ENCODE measurements around the gene MYLIP. TPM values are rescaled to one million over a fixed set of nuclear protein-coding genes. Genes with fewer than 3 reads are reported as not detected.

MYLIP gene
- total RNA-seq, 1 experiment from 2014 or later = 72.2 TPM

DNA sequence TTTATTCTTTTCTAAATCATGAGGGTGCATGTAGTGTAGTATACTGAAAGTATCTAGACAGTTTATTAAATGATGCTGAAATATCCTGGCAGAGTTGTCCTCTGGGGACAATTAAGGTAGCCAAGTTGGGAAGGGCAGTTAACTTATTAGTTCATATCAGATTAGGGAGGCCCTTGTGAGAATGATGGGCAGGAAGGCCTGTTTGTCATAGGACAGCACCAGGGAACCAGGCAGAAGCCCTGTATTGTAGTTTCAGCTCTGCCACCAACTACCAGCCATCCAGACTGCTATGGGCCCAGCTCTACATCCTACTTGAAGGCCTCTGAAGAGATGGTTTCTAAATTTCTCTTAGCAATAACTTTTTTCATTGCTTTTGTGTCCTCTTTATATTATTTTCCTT is 4.0 kb downstream of the MYLIP start:
- peak; percentile 40 for DNase-seq (ENCODE audit: low read depth, low spot score)
- in situ Hi-C loops (cut with HindIII; ENCODE audit: low pct_unique_long_range_greater_than_20kb, low sequenced_read_pairs) = no loop called here

DNA sequence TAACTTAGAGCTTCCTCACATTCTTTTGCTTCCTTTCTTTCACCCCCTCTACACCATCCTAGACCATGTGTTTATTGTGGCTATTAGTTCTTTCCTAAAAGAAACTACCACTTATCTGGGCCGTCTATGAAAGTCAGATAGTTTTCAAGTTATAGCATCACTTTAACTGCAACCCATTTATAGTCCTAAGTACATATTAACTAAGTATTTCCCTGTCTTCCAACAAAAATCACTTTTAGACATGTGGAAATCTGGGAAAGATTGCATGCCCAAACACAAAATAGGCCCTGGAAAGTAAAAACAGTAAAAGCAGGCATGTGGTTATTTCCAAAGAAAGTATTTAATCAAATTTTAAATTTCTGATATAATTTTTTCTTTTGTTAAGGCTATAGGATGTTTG is 5.5 kb downstream of the MYLIP start:
- DNase-seq (ENCODE audit: low read depth, low spot score) = no peak
- in situ Hi-C loops (cut with HindIII; ENCODE audit: low pct_unique_long_range_greater_than_20kb, low sequenced_read_pairs) = no loop called here

DNA sequence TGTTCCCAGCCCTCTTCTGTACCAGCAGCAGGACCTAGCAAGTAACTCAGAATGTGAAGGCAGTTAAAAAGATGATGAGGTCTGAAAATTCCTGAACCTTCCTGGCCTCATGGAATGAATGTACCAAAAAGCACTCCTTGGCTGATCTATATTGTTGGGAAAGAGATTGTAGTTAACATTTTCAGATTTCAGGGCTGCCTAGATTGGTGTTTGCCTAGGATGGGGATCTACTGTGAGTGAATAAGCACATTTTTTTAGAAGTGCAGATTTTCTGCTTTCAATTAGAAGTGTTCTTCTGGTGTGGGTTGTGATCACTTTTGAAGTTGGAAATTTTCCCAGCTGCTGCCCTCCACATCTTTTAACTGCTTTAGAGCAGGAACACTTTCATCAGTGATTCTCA is 6.2 kb downstream of the MYLIP start:
- DNase-seq (ENCODE audit: low read depth, low spot score) = no peak
- in situ Hi-C loops (cut with HindIII; ENCODE audit: low pct_unique_long_range_greater_than_20kb, low sequenced_read_pairs) = no loop called here

DNA sequence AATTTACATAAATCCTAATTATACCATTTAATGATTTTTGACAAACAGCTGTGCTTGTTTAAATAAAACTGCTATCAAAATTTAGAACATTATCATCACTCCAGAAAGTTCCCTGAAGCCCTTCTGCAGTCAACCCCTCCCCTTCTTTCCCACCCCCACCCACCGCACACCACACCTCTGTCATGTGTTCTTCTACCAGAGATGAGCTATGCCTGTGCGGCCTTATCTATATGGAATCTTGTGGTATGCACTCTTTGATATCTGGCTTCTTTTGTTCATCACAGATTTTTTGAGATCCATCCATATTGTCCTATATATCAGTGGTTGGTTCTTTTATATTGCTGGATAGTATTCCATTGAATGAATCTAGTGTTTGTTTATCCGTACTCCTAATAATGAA is 7.2 kb downstream of the MYLIP start:
- in situ Hi-C loops (cut with HindIII; ENCODE audit: low pct_unique_long_range_greater_than_20kb, low sequenced_read_pairs) = no loop called here

DNA sequence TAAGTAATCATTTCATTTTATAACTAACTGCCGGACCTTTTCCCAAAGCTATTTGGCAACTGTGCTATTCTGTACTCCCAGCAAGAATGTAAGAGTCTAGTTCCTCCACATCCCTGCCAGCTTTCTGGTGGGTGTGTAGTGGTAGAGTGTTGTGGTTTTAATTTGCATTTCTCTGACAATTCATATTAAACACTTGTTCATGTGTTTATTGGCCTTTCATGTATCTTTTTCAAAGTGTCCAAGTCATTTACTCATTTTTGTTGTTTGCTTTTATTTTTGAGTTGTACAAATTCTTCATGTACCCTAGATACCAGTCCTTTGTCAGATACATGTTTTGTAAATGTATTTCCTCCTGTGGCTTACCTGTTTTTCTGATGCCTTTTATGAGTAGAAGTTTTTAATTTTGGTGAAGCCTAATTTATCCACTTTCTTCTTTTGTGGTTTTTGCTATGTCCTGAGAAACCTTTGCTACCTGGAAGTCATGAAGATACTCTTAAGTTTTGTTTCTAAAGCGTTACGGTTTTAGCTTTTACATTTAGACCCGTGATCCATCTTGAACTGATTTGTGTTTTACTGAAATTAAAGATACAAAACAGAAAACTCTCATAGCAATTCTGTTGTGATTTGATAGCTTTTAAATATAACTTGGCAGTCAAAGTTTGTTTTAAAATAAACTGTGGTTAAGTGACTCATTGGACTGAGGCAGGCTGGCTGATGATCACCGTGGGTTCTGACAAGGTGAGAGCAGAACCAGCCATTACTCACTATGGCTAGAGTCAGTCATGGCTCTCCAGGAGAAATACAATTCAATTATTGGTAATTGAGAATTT is 8.0 kb downstream of the MYLIP start:
- no peak for DNase-seq (ENCODE audit: low read depth, low spot score)
- in situ Hi-C loops (cut with HindIII; ENCODE audit: low pct_unique_long_range_greater_than_20kb, low sequenced_read_pairs) = no loop called here

More for the DNA sequence above, 7.2 kb downstream of the MYLIP start:
- DNase-seq (ENCODE audit: low read depth, low spot score) = no peak

DNA sequence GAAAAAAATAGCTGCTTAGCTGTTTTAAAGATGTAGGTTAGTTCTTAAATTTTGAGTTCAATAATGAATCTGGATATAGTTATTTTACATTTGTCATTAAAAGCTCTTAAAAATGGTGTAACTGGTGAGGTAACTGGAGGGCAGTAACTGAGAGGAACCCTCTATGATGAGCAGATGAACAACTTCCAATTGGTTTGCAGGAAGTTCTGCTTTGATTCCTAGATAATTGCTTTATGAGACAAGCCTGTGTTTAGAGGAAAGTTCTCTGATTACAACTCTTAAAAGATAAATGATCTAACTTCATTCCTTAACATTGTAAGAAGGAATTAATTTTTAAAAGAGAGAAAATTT is 8.5 kb downstream of the MYLIP start:
- no peak for DNase-seq (ENCODE audit: low read depth, low spot score)
- in situ Hi-C loops (cut with HindIII; ENCODE audit: low pct_unique_long_range_greater_than_20kb, low sequenced_read_pairs) = no loop called here

DNA sequence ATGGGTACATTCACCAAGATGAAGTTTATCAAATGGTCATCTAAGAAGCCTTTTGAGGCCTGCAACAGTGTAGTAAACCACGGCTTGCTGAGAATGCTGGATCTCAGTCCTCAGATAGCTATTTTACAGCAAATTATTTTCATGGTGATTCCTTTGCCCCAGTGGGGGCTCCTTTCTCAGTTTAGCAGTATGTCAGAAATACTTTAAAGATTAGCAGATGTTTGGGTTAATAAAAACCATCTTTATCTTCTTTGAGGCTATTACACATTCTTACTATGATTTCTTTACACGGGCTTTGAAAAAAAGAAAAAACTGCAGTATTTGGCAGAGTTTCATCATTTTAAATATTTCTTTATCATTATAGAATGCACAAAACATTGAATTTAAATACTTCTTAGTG is 10.7 kb downstream of the MYLIP start:
- in situ Hi-C loops (cut with HindIII; ENCODE audit: low pct_unique_long_range_greater_than_20kb, low sequenced_read_pairs) = no loop called here
- no peak for DNase-seq (ENCODE audit: low read depth, low spot score)

DNA sequence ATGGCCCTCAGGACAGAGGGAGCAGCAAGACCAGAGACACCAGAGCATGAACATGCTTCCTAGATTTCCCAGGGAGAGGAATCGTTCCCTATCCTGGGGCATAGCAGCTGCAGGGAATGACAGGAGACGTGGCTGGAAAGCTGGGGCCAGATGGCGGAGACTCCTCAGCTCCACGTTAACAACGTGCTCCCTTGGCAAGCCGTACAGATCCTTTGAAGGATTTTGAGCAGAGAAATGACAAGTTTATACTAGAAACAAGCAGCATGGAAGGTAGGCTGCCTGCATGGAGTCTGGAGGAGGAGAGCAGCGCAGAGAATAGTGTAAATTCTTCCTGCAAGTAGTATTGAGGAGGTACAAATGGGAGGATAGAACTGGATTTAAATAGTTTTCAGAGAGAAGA is 11.7 kb downstream of the MYLIP start:
- in situ Hi-C loops (cut with HindIII; ENCODE audit: low pct_unique_long_range_greater_than_20kb, low sequenced_read_pairs) = no loop called here
- DNase-seq (ENCODE audit: low read depth, low spot score) = no peak

DNA sequence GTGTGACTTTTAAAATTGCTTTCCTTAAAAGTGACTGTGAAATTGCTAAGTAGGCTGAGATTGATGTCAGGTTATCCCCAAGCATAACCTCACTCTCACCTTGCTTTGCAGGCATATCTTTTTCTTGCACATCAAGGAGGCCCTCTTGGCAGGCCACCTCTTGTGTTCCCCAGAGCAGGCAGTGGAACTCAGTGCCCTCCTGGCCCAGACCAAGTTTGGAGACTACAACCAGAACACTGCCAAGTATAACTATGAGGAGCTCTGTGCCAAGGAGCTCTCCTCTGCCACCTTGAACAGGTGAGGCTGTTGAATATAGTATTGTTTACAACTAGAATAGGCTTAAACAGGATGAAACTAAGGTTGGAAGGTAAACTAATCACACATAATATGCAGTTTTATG is 12.6 kb downstream of the MYLIP start:
- in situ Hi-C loops (cut with HindIII; ENCODE audit: low pct_unique_long_range_greater_than_20kb, low sequenced_read_pairs) = no loop called here

DNA sequence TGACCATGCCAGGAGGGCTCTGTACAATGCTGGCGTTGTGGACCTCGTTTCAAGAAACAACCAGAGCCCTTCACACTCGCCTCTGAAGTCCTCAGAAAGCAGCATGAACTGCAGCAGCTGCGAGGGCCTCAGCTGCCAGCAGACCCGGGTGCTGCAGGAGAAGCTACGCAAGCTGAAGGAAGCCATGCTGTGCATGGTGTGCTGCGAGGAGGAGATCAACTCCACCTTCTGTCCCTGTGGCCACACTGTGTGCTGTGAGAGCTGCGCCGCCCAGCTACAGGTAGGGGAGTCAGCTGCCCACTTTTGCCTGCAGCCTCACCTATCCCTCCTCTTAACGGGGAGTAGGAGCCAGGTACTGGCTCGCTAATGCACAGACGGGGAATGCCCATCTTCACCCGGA is 16.2 kb downstream of the MYLIP start:
- in situ Hi-C loops (cut with HindIII; ENCODE audit: low pct_unique_long_range_greater_than_20kb, low sequenced_read_pairs) = no loop called here
- DNase-seq (ENCODE audit: low read depth, low spot score) = no peak

More for the DNA sequence above, 12.6 kb downstream of the MYLIP start:
- no peak for DNase-seq (ENCODE audit: low read depth, low spot score)

DNA sequence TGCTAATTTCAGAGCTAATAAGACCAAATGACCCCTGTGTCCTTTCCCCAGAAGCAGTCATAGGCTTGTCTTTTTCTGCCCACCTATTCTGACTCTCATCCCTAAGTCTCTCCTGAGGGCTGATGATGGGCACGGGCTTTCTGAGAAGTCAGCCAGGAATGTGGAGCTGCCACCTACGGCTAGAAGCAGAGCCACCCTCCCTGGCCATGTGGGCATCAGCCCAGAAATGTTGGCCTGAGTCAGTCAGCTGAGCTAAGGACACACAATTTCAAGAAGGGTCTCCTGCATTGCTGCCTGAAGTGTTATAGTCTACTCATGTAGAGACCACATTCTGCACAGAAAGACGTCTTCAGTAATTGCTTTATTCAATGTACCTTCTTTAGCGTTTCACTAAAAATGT is 17.1 kb downstream of the MYLIP start:
- in situ Hi-C loops (cut with HindIII; ENCODE audit: low pct_unique_long_range_greater_than_20kb, low sequenced_read_pairs) = no loop called here
- DNase-seq (ENCODE audit: low read depth, low spot score) = no peak

DNA sequence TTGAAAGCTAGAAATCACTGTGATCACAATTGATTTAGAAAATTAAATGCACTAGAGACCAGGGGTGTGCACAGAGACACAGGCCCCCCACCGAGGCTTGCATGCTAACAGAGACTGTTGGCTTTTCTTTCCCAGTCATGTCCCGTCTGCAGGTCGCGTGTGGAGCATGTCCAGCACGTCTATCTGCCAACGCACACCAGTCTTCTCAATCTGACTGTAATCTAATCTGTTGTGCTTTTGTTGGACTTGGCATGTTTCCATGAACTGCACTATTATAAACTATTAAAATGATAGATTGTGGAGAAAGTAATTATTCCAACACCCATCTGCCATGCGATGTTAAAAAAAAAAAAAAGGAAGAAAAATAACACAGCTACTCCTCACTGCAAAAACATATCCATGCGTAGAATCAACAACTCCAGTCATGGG is 17.7 kb downstream of the MYLIP start:
- in situ Hi-C loops (cut with HindIII; ENCODE audit: low pct_unique_long_range_greater_than_20kb, low sequenced_read_pairs) = no loop called here
- no peak for DNase-seq (ENCODE audit: low read depth, low spot score)

DNA sequence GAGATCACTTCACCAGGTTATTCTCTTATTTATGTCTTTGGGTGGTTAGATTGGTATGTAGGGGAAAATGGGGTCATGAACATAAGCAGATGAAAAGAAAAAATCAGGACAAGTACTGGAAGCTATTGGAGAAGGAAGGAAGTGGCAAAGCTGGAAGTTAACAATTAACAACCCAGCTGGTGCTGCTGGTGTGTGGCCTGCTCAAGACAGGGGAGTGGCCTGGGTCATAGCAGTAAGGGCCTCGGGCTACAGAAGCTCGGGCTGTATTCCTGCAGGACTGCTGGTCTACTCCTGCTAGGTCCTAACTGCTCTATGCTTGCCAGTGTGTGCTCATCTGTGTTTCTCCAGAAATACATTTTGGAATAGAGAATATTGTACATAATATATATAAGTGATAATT is 19.6 kb downstream of the MYLIP start:
- no peak for DNase-seq (ENCODE audit: low read depth, low spot score)
- in situ Hi-C loops (cut with HindIII; ENCODE audit: low pct_unique_long_range_greater_than_20kb, low sequenced_read_pairs) = no loop called here

DNA sequence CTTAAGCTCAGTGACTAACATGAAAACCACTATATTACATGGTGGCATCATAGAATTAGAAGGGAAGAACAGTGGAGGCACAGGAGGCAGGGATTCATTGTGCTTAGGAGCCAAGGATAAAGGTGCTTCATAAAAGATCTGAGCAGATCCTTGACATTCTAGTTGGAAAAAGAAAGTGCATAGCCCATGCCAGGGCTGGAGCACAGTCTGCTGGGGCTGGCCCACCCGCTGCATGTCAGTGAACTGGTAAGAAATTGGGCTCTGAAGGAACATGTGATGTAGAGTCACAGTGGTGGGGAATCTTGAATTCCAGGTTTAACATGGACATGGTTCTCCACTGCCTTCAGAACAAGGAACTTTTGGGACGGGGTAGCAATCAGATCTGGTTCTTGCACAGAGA is 20.4 kb downstream of the MYLIP start:
- in situ Hi-C loops (cut with HindIII; ENCODE audit: low pct_unique_long_range_greater_than_20kb, low sequenced_read_pairs) = no loop called here
- no peak for DNase-seq (ENCODE audit: low read depth, low spot score)

DNA sequence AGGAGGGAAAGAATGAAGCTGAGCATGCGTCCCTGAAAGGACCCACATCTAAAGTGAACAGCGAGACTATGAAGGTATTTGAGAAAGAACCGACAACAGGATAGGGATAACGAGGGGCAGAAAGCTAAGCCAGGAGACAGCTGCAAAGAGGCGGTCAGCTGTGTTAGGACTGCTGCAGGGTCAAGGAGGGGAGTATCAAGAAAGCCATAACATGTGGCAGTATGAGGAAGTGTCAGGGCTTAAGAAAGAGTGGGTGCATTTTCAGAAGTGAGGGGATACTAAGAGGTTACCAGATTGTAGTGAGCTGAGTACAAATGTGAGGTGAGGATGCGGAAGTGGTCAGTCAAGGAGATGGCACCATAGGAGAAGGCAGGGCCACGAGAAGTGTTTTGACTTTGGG is 21.2 kb downstream of the MYLIP start:
- in situ Hi-C loops (cut with HindIII; ENCODE audit: low pct_unique_long_range_greater_than_20kb, low sequenced_read_pairs) = no loop called here
- no peak for DNase-seq (ENCODE audit: low read depth, low spot score)

DNA sequence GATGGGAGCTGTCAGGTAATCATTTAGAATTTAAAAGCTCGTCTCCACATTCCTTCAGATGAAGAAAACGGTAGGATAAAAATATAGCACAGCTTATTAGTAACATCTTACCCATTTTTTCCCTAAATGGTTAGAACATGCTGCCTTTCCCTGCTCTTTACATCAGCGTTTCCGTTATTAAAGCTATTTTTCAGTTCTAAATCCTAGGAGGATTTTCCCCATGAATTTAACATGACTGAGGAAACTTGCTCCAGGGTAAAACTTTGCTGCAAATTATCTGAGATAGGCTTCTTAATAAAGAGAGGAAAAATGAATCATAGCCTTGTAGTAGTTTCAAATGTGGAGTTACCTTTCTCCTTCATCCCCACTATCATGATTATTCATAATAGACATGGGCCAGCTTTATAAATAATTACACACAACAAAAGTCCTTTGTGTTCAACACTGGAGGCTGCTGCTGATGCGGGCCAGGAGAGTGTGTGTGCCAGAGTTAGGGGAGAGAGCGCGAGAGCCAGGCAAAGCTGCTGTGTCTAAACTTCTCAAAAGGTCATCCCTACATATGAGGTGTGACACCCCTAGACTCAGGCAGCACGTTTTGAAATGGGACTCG is 24.4 kb downstream of the MYLIP start:
- in situ Hi-C loops (cut with HindIII; ENCODE audit: low pct_unique_long_range_greater_than_20kb, low sequenced_read_pairs) = no loop called here
- DNase-seq (ENCODE audit: low read depth, low spot score) = peak; percentile 33

DNA sequence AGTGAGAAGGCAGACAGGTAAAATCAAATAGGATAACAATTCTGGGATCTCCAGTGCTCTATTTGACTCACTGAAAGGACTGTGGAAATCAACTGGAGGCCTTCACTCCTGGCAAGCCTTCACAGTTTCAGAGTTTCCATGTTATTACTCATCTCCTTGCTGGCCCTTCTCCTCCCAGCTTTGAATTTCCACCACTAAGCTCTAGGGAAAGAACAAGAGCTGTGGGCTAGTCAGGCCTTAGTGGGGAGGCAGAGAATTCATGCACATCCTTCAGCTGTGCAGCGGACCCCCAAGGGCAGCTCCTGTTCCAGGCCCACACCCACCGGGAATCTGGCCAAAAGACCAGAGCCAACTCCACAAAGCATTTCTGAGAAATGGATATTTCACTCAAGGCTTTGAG is 26.0 kb downstream of the MYLIP start:
- DNase-seq (ENCODE audit: low read depth, low spot score) = no peak
- in situ Hi-C loops (cut with HindIII; ENCODE audit: low pct_unique_long_range_greater_than_20kb, low sequenced_read_pairs) = no loop called here

DNA sequence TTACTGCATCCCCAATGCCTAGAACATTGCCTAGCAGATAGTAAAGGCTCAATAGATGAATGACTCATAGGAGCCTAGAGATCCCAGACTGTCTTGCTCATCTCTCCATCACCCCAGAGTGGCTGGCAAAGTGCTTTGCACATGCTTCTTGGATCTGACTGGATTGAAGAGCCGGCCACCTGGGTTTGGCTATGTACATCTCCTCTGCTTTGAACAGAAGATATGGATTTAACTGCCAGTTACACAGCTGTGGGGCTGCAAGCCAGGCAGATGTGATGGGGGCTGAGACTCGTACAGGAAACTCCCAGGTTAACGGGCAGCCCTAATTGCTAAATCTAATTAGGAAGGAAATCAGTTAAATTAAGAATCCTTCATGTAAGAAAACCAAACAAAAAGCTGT is 28.6 kb downstream of the MYLIP start:
- in situ Hi-C loops (cut with HindIII; ENCODE audit: low pct_unique_long_range_greater_than_20kb, low sequenced_read_pairs) = no loop called here
- no peak for DNase-seq (ENCODE audit: low read depth, low spot score)

DNA sequence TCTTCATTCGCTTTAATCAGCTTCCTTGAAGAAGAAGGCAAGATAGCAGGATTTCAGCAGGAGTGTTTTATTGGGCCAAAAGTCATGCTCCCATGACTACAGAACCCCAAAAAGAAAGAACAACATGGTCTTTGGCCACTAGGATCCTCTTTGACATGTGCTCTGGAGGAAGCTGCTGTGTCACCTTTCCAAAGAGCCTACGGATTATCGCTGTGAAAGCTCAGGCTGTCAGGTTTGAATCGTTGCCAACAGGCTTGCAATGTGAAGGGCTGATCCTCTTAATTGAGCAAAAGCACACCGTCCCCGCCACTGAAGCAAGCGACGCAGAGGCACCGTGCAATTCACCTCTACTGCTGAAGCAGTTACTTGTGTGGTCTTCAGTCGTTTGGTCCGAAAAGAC is 29.0 kb downstream of the MYLIP start:
- no peak for DNase-seq (ENCODE audit: low read depth, low spot score)
- in situ Hi-C loops (cut with HindIII; ENCODE audit: low pct_unique_long_range_greater_than_20kb, low sequenced_read_pairs) = no loop called here

Measured in SK-MEL-5 (cell line).